GM11168 (cell line): ENCODE measurements around the gene FHIP1A.
"Not testable (repeated sequence)": the region's sequence is repeated elsewhere in the genome, so short reads cannot be mapped to it uniquely, and the experiment has no call there.

Experiments
- in situ Hi-C: fragments of 300-500 bp; cut with MboI; formaldehyde crosslinking; loops from one replicate; pipeline ENCODE4 v1.12.0; 2022; ENCODE audit warnings: low sequenced_read_pairs; ENCODE audit not compliant: unreplicated experiment

The FHIP1A gene

GRCh38 chr4:151408630-151409469 is at the start of gene FHIP1A:
Gene FHIP1A (plus strand): TSS chr4:151409176. CDS start chr4:151566260, 157,084 bp downstream.
- in situ Hi-C loops, result no loop called here

- in situ Hi-C loops, result no loop called here
These were observed 49.4 kb upstream of the FHIP1A start for GRCh38 chr4:151359576-151359975.

DNA sequence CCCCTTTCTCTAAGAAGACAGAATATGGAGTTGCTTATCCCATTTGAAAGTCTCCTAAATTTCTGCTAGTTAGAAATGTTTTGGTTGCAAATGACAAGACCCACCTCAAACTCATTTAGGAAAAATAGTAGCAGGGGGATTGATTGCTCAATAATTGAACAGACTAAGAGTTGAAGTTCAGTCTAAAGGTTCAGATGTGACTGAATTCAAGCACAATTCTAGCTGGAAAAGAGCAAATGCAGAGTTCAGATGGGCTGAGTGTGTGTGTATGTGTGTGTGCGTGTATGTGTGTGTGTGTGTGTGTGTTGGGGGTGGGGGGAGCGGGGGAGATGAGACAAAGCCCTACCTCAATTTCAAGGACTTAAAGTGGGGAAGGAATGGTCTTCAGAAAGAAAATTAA is 47.9 kb upstream of the FHIP1A start:
- in situ Hi-C loops, result loop anchor here (10.0 kb wide), 1 partner anchor 244 kb away; no protein-coding TSS in a partner anchor

- in situ Hi-C loops, result loop anchor here (10.0 kb wide), 1 partner anchor 243 kb away; no protein-coding TSS in a partner anchor
These were observed 47.0 kb upstream of the FHIP1A start for GRCh38 chr4:151361966-151362365.

DNA sequence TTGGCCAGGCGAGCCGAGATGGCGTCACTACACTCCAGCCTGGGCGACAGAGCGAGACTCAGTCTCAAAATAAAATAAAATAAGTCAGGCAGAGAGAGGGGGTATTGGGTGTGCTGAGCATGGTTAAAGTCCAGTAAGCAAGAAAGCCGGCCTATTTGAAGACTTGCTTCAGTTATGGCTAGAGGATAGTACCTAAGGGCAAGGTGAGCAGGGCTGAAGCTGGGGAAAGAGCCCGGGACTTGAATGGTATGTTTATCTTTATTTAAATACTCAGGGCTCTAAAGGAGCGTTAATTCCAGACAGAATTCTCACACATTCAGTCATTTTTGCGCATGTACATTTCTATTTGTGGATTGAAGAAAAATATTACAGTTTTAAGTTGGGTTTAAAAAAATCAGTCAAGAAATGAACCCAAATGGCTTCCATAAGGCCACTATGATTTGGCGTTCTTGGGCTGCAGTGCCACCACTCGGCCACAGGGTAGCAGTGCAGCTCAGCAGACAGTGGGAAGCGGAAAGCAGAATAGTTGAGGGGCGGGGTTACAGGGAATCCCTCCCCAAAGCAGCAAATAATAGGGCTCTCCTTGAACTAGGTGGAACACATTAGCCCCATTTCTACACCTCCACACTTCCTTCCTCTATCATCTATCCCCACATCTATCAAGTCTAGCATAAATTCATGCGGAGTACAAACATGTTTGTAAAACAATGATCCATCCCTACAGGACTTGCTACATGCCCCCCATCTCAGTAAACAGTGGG is 46.4 kb upstream of the FHIP1A start:
- in situ Hi-C loops, result loop anchor here (10.0 kb wide), 1 partner anchor 242 kb away; no protein-coding TSS in a partner anchor

- in situ Hi-C loops, result no loop called here
These were observed 32.4 kb upstream of the FHIP1A start for GRCh38 chr4:151376540-151376939.

DNA sequence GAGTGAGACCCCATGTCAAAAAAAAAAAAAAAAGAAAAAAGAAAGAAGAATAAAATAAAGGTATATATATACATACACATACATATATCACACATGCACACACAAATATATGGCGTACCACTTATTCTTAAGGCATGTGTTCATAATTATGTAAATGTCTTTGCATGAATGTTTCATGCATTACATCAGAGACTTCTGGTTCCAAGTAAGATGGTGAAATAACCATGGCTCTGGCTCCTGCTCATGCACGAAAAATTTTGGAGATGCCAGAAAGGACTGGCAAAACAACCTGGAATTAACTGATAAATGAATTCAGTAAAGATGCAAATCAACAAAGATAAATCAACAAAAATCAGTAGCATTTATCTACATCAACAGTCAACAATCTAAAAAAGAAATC is 19.7 kb upstream of the FHIP1A start:
- in situ Hi-C loops, result no loop called here

- in situ Hi-C loops, result not testable (repeated sequence)
These were observed 19.2 kb upstream of the FHIP1A start for GRCh38 chr4:151389799-151390198.

- in situ Hi-C loops, result no loop called here
These were observed 13.1 kb upstream of the FHIP1A start for GRCh38 chr4:151395873-151396272.

GRCh38 chr4:151400343-151400742 is 8.6 kb upstream of the FHIP1A start:
- in situ Hi-C loops, result no loop called here

- in situ Hi-C loops, result no loop called here
These were observed 7.2 kb upstream of the FHIP1A start for GRCh38 chr4:151401739-151402138.

- in situ Hi-C loops, result no loop called here
These were observed 6.7 kb upstream of the FHIP1A start for GRCh38 chr4:151402145-151402865.

DNA sequence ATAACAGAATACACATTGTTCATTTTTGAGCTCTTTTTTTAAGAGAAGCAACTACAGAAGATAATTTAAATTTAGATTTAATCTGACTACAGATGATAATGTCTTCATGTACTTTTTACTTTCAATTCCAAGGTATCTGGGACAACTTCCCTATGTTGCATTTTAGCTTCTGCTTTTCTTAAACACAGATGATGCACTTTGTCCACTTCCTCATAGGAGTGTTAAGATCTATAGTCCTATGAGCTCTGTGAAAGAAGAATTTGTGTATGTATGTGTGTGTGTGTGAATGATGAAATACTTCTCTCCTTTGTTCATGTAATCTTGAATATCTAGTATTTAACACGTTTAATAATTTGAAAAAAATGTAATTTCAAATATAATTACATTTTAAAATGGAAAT is 5.3 kb upstream of the FHIP1A start:
- in situ Hi-C loops, result no loop called here

DNA sequence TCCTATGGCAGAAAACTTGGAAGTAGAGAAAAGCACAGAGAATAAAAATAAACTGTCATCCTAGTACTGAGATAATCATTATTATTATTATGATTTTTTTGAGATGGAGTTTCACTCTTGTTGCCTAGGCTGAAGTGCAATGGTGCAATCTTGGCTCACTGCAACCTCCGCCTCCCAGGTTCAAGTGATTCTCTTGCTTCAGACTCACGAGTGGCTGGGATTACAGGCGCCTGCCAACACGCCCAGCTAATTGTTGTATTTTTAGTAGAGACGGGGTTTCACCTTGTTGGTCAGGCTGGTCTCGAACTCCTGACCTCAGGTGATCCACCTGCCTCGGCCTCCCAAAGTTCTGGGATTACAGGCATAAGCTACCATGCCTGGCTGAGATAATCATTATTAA is 4.2 kb upstream of the FHIP1A start:
- in situ Hi-C loops, result not testable (repeated sequence)

DNA sequence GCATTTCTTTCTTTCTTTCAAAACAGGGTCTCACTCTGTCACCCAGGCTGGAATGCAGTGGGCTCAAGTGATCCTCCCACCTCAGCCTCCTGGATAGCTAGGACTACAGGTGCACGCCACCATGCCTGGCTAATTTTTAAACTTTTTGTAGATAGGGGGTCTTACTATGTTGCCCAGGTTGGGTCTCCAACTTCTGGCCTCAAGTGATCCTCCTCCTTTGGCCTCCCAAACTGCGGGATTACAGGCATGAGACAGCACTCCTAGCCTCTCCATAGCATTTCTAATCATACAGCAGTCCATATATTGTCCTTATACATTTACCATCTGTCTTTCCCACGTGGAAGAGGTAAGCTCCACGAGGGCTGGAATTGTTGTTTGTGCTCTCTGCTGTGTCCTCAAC is 2.0 kb upstream of the FHIP1A start:
- in situ Hi-C loops, result no loop called here

GRCh38 chr4:151407466-151408379 is 1.3 kb upstream of the FHIP1A start:
- in situ Hi-C loops, result no loop called here

GRCh38 chr4:151408380-151408629 is 671 bp upstream of the FHIP1A start:
- in situ Hi-C loops, result no loop called here

- in situ Hi-C loops, result no loop called here
These were observed 716 bp downstream of the FHIP1A start for GRCh38 chr4:151409470-151410313.

- in situ Hi-C loops, result no loop called here
These were observed 7.0 kb downstream of the FHIP1A start for GRCh38 chr4:151415978-151416377.
